Parathyroid adenoma (tissue), 2 donors: Measurements from ENCODE around the gene TAS2R1.

ENCODE experiments used
- H2AFZ ChIP-seq: fragments of 300-600 bp; sonication (generic); one replicate; pipeline ENCODE4 v1.7.0; 2017; ENCODE audit warnings: antibody characterized with exemption, mild to moderate bottlenecking
- H3K27ac ChIP-seq: fragments of 300-600 bp; sonication (generic); one replicate; pipeline ENCODE4 v1.7.0; 2017
- H3K27me3 ChIP-seq: fragments of 300-600 bp; sonication (generic); one replicate; pipeline ENCODE4 v1.7.0; 2017; ENCODE audit warnings: low read length; ENCODE audit not compliant: control insufficient read depth, insufficient read depth
- H3K36me3 ChIP-seq: fragments of 300-600 bp; sonication (generic); one replicate; pipeline ENCODE4 v1.7.0; 2017; ENCODE audit warnings: low read length; ENCODE audit not compliant: control insufficient read depth, insufficient read depth
- H3K4me1 ChIP-seq: fragments of 300-600 bp; sonication (generic); one replicate; pipeline ENCODE4 v1.7.0; 2017; ENCODE audit warnings: control low read depth
- H3K4me2 ChIP-seq: fragments of 300-600 bp; sonication (generic); one replicate; pipeline ENCODE4 v1.7.0; 2017; ENCODE audit warnings: low read length
- H3K4me3 ChIP-seq: fragments of 300-600 bp; sonication (generic); one replicate; pipeline ENCODE4 v1.7.0; 2017; ENCODE audit warnings: low read depth, low read length
- H3K79me2 ChIP-seq: fragments of 300-600 bp; sonication (generic); one replicate; pipeline ENCODE4 v1.7.0; 2017; ENCODE audit warnings: control low read depth
- H3K9ac ChIP-seq: fragments of 300-600 bp; sonication (generic); one replicate; pipeline ENCODE4 v1.7.0; 2017; ENCODE audit warnings: mild to moderate bottlenecking
- H3K9me3 ChIP-seq: fragments of 300-600 bp; sonication (generic); one replicate; pipeline ENCODE4 v1.7.0; 2017; ENCODE audit warnings: low read length; ENCODE audit not compliant: control insufficient read depth
- CTCF ChIP-seq: fragments of 300-600 bp; sonication (generic); IDR thresholded peaks from one replicate; pipeline ENCODE4 v1.7.0; 2017; ENCODE audit warnings: antibody characterized with exemption, mild to moderate bottlenecking
- donor health status: primary hyperparathyroidism.

TAS2R1 gene

GRCh38 chr5:9621379-9621903 is 8.7 kb downstream of the TAS2R1 start:
- Histone ChIP-seq H3K9ac (no peak overlapping the region), H3K36me3 (no peaks in the 10 kb centered on the region), H3K27ac (no peak overlapping the region), H3K9me3 (no peaks in the 10 kb centered on the region), H3K27me3 (no peaks in the 10 kb centered on the region), H3K4me3 (no peak overlapping the region), H3K4me1 (no peaks in the 10 kb centered on the region), H3K4me2 (no peak overlapping the region), H3K79me2 (no peaks in the 10 kb centered on the region), H2AFZ (no peak overlapping the region)
- no peak for TF ChIP-seq CTCF

GRCh38 chr5:9619331-9620092 is 10.6 kb downstream of the TAS2R1 start:
- Histone ChIP-seq H3K79me2 (no peaks in the 10 kb centered on the region), H3K36me3 (no peaks in the 10 kb centered on the region), H3K4me2 (no peak overlapping the region), H3K9me3 (no peaks in the 10 kb centered on the region), H3K4me3 (no peak overlapping the region), H2AFZ (no peak overlapping the region), H3K9ac (no peak overlapping the region), H3K27ac (no peak overlapping the region), H3K27me3 (no peaks in the 10 kb centered on the region), H3K4me1 (no peaks in the 10 kb centered on the region)
- TF ChIP-seq CTCF: no peak

GRCh38 chr5:9617739-9618504 is 12.2 kb downstream of the TAS2R1 start:
- Histone ChIP-seq H3K27ac (no peak overlapping the region), H3K9ac (no peak overlapping the region), H2AFZ (no peak overlapping the region), H3K9me3 (no peaks in the 10 kb centered on the region), H3K4me1 (no peaks in the 10 kb centered on the region), H3K4me3 (no peak overlapping the region), H3K4me2 (no peak overlapping the region), H3K79me2 (no peaks in the 10 kb centered on the region), H3K27me3 (no peaks in the 10 kb centered on the region), H3K36me3 (no peaks in the 10 kb centered on the region)
- no peak for TF ChIP-seq CTCF

GRCh38 chr5:9617221-9617620 is 12.9 kb downstream of the TAS2R1 start:
- TF ChIP-seq CTCF: no peak
- H3K4me1 ChIP-seq: no peaks in the 10 kb centered on the region
- H3K27ac ChIP-seq: no peak overlapping the region
- H2AFZ ChIP-seq: no peak overlapping the region
- no peaks in the 10 kb centered on the region for H3K27me3 ChIP-seq
- no peak overlapping the region for H3K9ac ChIP-seq
- H3K4me2 ChIP-seq: no peak overlapping the region
- H3K36me3 ChIP-seq: no peaks in the 10 kb centered on the region
- H3K4me3 ChIP-seq: no peak overlapping the region
- no peaks in the 10 kb centered on the region for H3K79me2 ChIP-seq
- H3K9me3 ChIP-seq: no peaks in the 10 kb centered on the region
